Spleen (tissue), 7 donors: ENCODE results near the gene ADARB1.

Source experiments
- POLR2A ChIP-seq, 3 donors: fragments of 450-650 bp; IDR thresholded peaks; one replicate each; pipeline ENCODE4 v1.5.1; 2017; ENCODE audit warnings: antibody characterized with exemption in 3 of 3, mild to moderate bottlenecking in 1 of 3
- POLR2AphosphoS5 ChIP-seq, 3 donors: sonication (generic); formaldehyde crosslinking; IDR thresholded peaks; one replicate each; pipeline ENCODE4 v1.5.1; 2017; ENCODE audit warnings: antibody characterized with exemption in 3 of 3
- TF ChIP-seq, protein P1 (sequence below), 11 experiments: fragments of 200-600 bp in 7 of 11; fragments of 450-650 bp in 4 of 11; sonication (generic) in 4 of 11; IDR thresholded peaks in 8 of 11; conservative IDR thresholded peaks in 3 of 11; 1 replicate in 7 of 11; 2 replicates in 4 of 11; pipeline versions ENCODE4 v1.4.0 to v1.8.0; 2016 to 2021; ENCODE audit warnings: antibody characterized with exemption in 11 of 11, inconsistent platforms in 4 of 11, mild to moderate bottlenecking in 1 of 11
- donor health status: DM: no; HTN: no; CAD: no; lungs with moderate emphysema.
- donor health status: DM: no; HTN: no; CAD: no.
- donor health status: DM: no; HTN: no; CAD: no.

DNA sequence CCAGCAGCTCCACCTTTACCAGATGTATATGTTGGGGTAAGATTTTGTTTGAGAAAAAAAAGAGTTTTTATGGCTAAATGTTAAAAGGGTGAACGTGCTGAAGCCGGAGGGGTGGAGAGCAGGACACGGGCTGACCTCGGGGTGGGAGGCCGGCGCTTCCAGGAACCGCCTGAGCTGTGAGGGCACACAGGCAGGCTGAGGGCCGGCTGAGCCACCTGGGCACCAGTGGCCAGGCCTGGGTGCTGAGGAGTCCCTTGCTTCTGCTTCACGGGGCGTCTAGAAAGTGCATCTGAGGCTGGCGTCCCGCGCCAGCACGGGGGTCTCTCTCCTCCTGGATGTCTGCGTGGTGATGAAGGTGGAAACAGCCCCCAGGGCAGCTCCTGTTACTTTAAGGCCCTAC lies 33.6 kb upstream of the ADARB1 start:
- TF ChIP-seq, protein P1, sequence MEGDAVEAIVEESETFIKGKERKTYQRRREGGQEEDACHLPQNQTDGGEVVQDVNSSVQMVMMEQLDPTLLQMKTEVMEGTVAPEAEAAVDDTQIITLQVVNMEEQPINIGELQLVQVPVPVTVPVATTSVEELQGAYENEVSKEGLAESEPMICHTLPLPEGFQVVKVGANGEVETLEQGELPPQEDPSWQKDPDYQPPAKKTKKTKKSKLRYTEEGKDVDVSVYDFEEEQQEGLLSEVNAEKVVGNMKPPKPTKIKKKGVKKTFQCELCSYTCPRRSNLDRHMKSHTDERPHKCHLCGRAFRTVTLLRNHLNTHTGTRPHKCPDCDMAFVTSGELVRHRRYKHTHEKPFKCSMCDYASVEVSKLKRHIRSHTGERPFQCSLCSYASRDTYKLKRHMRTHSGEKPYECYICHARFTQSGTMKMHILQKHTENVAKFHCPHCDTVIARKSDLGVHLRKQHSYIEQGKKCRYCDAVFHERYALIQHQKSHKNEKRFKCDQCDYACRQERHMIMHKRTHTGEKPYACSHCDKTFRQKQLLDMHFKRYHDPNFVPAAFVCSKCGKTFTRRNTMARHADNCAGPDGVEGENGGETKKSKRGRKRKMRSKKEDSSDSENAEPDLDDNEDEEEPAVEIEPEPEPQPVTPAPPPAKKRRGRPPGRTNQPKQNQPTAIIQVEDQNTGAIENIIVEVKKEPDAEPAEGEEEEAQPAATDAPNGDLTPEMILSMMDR (IDR thresholded peaks at IDR 0.05 in 8 of 11, conservative IDR thresholded peaks at IDR 0.05 in 3 of 11) = no peak
- TF ChIP-seq POLR2A (IDR thresholded peaks at IDR 0.05) (no peak), POLR2AphosphoS5 (IDR thresholded peaks at IDR 0.05) (no peak)
